ENCODE data around the gene HTR3C.
A peak's percentile ranks its signal among the peaks of the same experiment; 100 is the strongest.
"Not testable (repeated sequence)": the region's sequence is repeated elsewhere in the genome, so short reads cannot be mapped to it uniquely, and the experiment has no call there.

The HTR3C gene

DNA sequence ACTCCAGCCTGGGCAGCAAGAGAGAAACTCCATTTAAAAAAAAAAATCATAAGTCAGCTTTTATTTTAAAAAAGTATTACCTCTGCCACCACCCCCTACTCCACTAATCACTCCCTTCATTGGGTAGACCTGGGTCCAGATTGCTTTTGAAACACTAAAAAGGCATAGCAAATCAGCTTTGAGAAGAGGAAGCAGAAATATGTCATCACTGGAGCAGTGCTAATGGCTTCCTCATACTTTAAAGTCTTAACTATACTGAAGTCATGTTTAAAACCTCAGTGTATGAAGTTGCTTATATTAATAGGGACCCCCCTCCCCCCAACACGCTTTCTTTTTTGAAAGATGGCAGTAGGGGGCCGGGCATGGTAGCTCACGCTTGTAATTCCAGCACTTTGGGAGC is 22.3 kb upstream of the HTR3C start:
- no peak for DNase-seq (ENCODE audit: low read depth)
- no peak overlapping the region for H3K4me3 ChIP-seq (ENCODE audit: low read depth, low read length)
- TF ChIP-seq MYC (IDR thresholded peaks at IDR 0.05; ENCODE audit: low read depth, low read length) (no peak), POLR2A (IDR thresholded peaks at IDR 0.05; ENCODE audit: extremely low read depth, insufficient read length) (no peak)
- TF ChIP-seq, protein P1, sequence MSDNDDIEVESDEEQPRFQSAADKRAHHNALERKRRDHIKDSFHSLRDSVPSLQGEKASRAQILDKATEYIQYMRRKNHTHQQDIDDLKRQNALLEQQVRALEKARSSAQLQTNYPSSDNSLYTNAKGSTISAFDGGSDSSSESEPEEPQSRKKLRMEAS (IDR thresholded peaks at IDR 0.05; ENCODE audit: low read depth, low read length) = no peak
- TF ChIP-seq, protein P2, sequence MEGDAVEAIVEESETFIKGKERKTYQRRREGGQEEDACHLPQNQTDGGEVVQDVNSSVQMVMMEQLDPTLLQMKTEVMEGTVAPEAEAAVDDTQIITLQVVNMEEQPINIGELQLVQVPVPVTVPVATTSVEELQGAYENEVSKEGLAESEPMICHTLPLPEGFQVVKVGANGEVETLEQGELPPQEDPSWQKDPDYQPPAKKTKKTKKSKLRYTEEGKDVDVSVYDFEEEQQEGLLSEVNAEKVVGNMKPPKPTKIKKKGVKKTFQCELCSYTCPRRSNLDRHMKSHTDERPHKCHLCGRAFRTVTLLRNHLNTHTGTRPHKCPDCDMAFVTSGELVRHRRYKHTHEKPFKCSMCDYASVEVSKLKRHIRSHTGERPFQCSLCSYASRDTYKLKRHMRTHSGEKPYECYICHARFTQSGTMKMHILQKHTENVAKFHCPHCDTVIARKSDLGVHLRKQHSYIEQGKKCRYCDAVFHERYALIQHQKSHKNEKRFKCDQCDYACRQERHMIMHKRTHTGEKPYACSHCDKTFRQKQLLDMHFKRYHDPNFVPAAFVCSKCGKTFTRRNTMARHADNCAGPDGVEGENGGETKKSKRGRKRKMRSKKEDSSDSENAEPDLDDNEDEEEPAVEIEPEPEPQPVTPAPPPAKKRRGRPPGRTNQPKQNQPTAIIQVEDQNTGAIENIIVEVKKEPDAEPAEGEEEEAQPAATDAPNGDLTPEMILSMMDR (IDR thresholded peaks at IDR 0.05; ENCODE audit: low read depth, low read length) = no peak

DNA sequence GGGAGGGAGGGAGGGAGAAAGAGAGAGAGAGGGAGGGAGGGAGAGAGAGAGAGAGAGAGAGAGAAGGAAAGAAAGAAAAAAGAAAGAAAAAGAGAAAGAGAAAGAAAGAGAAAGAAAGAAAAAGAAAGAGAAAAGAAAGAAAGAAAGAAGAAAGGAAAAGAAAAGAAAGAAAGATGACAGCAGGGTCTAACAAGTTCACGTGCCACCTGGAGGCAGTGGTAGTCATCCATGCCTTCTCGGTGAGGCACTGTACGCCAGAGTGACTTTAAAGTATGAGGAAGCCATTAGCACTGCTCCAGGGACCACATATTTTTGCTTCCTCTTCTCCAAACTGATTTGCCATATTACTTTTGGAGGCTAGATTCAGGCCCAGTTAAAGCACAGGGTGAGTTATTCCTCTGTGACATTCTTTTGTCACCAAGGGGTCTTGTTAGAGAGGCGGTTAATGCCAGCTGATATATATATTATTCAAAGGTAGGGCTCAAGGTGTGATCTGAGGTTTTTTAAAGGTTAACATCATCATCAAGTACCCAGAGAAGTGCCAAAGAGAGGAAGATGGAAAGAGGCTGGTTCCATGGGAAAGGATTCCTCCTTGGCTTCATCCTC is 21.6 kb upstream of the HTR3C start, which contains the start of gene HTR3D:
Gene HTR3D, plus strand, starts transcription at position 556 of the 606 bp plus-strand sequence. Its CDS starts 0 bp downstream, at position 556.
- TF ChIP-seq POLR2A (IDR thresholded peaks at IDR 0.05; ENCODE audit: extremely low read depth, insufficient read length) (no peak), MYC (IDR thresholded peaks at IDR 0.05; ENCODE audit: low read depth, low read length) (no peak)
- TF ChIP-seq, protein P2 (IDR thresholded peaks at IDR 0.05; ENCODE audit: low read depth, low read length) = no peak
- TF ChIP-seq, protein P1 (IDR thresholded peaks at IDR 0.05; ENCODE audit: low read depth, low read length) = no peak
- DNase-seq (ENCODE audit: low read depth) = peak; percentile 13

DNA sequence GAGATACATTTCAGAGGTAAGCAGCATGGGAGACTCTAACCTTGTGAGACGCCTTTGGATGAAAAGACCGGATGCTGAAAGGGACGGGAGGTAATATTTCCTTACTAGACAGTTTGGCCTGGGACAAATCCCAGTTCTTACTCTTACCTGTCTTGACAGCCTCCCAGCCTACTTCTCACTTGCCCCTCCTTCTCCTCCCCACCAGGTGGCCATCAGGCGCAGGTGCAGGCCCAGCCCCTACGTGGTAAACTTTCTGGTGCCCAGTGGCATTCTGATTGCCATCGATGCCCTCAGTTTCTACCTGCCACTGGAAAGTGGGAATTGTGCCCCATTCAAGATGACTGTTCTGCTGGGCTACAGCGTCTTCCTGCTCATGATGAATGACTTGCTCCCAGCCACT is 15.0 kb upstream of the HTR3C start:
- no peak overlapping the region for H3K4me3 ChIP-seq (ENCODE audit: low read depth, low read length)
- no peak for DNase-seq (ENCODE audit: low read depth)
- TF ChIP-seq, protein P2 (IDR thresholded peaks at IDR 0.05; ENCODE audit: low read depth, low read length) = no peak
- no peak for TF ChIP-seq POLR2A (IDR thresholded peaks at IDR 0.05; ENCODE audit: extremely low read depth, insufficient read length)
- TF ChIP-seq MYC (IDR thresholded peaks at IDR 0.05; ENCODE audit: low read depth, low read length) = no peak
- TF ChIP-seq, protein P1 (IDR thresholded peaks at IDR 0.05; ENCODE audit: low read depth, low read length) = no peak

More for the DNA sequence above, 21.6 kb upstream of the HTR3C start, which contains the start of gene HTR3D:
- no peak within 1 kb of the TSS for H3K4me3 ChIP-seq (ENCODE audit: low read depth, low read length)

DNA sequence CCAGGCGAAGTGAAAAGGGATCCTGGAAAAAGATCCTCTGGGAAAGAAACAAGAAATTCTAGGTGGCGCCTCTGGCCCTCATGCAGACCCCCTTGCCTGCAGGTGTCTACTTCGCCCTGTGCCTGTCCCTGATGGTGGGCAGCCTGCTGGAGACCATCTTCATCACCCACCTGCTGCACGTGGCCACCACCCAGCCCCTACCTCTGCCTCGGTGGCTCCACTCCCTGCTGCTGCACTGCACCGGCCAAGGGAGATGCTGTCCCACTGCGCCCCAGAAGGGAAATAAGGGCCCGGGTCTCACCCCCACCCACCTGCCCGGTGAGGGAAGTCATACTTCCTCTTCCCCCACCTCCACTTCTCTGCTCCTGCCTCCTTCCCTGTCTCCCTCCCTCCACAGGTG is 14.5 kb upstream of the HTR3C start:
- H3K4me3 ChIP-seq (ENCODE audit: low read depth, low read length); DNase-seq (ENCODE audit: low read depth): not testable (repeated sequence)

DNA sequence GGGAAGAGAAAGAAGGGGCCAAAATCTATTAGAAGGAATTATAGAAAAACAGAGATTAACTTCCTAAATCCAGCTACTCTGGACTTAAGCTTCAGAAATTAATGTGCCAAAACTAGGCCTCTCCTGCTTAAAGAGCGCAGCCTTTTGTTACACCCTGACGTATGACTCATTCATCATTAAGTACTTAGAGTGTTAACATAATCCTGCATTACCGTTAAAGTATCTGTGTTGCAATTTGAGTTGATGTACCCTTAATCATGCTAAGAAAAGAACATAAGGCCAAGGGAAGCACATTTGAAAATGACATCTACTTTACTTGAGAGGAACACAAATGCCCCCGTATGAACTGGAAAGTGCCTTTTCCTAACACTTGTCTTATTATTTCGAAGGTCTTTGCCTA is 13.4 kb upstream of the HTR3C start:
- TF ChIP-seq, protein P1 (IDR thresholded peaks at IDR 0.05; ENCODE audit: low read depth, low read length) = no peak
- no peak for TF ChIP-seq POLR2A (IDR thresholded peaks at IDR 0.05; ENCODE audit: extremely low read depth, insufficient read length)
- TF ChIP-seq, protein P2 (IDR thresholded peaks at IDR 0.05; ENCODE audit: low read depth, low read length) = no peak
- no peak for TF ChIP-seq MYC (IDR thresholded peaks at IDR 0.05; ENCODE audit: low read depth, low read length)
- peak; percentile 24 for DNase-seq (ENCODE audit: low read depth)
- H3K4me3 ChIP-seq (ENCODE audit: low read depth, low read length) = no peak overlapping the region

DNA sequence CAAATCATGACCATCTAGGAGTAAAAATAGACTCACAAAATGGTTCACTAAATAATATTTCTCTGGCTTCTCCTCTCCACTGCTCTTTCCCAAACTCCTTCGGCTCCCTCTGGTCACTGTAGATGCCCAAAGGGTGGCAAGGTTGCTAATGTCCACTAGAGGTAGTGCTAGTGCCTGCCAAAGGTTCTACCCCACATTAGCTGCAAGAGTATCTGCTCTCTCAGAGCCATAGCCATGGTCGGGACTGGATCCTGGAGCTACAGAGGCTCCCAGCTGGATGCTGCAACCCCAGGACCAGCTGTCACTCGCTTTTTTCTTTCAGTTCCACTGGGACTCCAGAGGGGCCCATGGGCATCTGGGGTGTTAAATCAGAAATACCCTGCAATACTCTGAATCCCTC is 12.8 kb upstream of the HTR3C start:
- peak; percentile 28 for DNase-seq (ENCODE audit: low read depth)
- TF ChIP-seq, protein P1 (IDR thresholded peaks at IDR 0.05; ENCODE audit: low read depth, low read length) = no peak
- TF ChIP-seq, protein P2 (IDR thresholded peaks at IDR 0.05; ENCODE audit: low read depth, low read length) = peak; percentile 33
- no peak for TF ChIP-seq POLR2A (IDR thresholded peaks at IDR 0.05; ENCODE audit: extremely low read depth, insufficient read length)
- H3K4me3 ChIP-seq (ENCODE audit: low read depth, low read length) = no peak overlapping the region

Data from NB4 (cell line).